Vagina (tissue), 2 donors: Measurements from ENCODE around the gene HCK.

Experiments used
- POLR2AphosphoS5 ChIP-seq, 2 donors: sonication (generic); formaldehyde crosslinking; IDR thresholded peaks; one replicate each; pipeline ENCODE4 v1.9.0; 2017; ENCODE audit warnings: antibody characterized with exemption in 2 of 2, mild to moderate bottlenecking in 2 of 2, low read depth in 1 of 2; ENCODE audit not compliant: insufficient read depth in 1 of 2
- TF ChIP-seq, protein P1 (sequence below), 3 experiments: fragments of 450-650 bp in 2 of 3; fragments of 200-600 bp in 1 of 3; sonication (generic) in 1 of 3; IDR thresholded peaks; one replicate each; pipeline ENCODE4 v1.5.1; 2017 to 2019; ENCODE audit warnings: antibody characterized with exemption in 3 of 3, mild to moderate bottlenecking in 2 of 3, moderate library complexity in 2 of 3

DNA sequence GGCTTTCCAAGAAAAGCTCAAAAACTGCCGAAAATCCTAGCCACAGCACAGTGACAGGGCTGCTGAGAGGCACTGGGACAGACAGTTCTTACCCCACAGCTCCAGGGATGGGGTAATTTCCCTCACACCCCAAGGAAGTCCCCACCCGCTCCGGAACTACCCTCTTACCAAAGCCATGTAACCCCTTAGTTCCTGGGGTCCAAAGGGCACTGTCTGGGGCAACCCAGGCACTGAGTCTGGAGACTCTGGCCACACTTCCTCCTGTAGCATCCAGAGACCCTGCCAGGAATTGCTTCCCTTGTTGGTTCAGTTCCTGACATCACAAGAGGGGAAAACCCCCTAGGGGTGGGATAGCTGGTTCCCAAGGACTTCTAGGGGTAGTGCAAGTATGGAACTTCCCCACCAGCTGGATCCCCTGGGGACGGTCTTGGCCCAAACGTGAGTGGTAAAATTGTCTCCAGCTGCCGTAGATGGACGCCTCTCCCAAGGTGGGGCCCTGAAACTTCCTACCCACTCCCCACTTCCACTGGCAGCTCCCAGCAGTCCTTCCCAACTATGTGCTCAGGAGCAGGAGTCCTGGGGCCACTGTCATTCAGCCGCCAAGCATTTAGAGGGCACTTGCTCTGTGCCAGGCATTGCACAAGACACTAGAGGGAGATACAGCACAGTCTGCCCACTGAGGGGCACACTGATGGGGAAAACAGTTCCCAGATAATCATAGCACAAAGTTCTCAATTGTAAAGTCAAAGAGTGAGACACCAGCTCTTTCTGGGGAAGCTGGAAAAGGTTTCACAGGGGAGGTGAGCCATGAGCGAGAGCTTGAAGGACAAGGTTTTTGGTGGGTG is 17.2 kb upstream of the HCK start:
- no peak for TF ChIP-seq POLR2AphosphoS5 (IDR thresholded peaks at IDR 0.05; ENCODE audit: insufficient read depth in 1 of 2, low read depth in 1 of 2)
- TF ChIP-seq, protein P1, sequence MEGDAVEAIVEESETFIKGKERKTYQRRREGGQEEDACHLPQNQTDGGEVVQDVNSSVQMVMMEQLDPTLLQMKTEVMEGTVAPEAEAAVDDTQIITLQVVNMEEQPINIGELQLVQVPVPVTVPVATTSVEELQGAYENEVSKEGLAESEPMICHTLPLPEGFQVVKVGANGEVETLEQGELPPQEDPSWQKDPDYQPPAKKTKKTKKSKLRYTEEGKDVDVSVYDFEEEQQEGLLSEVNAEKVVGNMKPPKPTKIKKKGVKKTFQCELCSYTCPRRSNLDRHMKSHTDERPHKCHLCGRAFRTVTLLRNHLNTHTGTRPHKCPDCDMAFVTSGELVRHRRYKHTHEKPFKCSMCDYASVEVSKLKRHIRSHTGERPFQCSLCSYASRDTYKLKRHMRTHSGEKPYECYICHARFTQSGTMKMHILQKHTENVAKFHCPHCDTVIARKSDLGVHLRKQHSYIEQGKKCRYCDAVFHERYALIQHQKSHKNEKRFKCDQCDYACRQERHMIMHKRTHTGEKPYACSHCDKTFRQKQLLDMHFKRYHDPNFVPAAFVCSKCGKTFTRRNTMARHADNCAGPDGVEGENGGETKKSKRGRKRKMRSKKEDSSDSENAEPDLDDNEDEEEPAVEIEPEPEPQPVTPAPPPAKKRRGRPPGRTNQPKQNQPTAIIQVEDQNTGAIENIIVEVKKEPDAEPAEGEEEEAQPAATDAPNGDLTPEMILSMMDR (IDR thresholded peaks at IDR 0.05) = no peak
